OCI-LY3 (cell line): ENCODE data around the gene PIK3R6.

Experiments used
- EZH2phosphoT487 ChIP-seq: fragments of 200-600 bp; shearing (Covaris generic); IDR thresholded peaks from 2 replicates; pipeline ENCODE4 v1.6.1; 2018; ENCODE audit warnings: antibody characterized with exemption, mixed run types, low read depth
- TF ChIP-seq, protein P1 (sequence below): fragments of 200-600, 300-600 bp; sonication (generic); IDR thresholded peaks from 2 replicates; pipeline ENCODE4 v1.5.1; 2014; ENCODE audit warnings: antibody characterized with exemption, low read length, low read depth

DNA sequence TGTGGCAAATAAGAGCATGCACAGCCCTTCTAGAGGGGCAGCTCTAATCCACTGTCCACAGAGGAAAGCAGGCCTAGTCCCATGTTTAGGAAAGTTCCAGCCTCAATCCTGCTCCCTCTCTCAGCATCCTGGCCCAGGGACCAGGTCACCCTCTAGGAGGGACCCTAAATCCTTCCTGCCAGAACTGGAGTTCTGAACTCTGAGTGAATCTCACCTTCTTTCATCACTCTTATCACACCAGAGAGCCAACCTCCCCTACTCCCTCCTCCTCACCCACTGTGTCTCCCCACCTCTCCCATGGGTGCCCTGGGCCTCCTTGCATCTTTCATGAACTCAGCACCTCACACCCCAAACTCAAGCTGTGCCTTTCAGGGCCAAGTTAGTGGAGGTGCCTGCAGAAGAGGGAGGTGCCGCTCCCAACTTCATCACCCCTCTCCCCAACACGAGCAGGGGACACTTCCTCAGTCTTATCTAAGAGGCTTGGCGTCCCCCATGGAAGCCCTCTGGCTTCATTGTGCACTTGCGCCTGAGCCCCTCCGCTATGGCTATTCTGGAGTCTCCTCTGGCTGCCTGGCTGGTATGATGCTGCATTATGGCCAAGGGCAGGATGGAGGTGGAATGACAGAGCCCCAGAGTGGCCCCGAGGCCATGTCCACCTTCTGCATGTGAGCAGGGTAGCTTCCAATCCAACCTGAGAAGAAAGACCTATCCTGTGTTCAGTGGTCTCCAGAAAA lies 31.7 kb downstream of the PIK3R6 start:
- TF ChIP-seq, protein P1, sequence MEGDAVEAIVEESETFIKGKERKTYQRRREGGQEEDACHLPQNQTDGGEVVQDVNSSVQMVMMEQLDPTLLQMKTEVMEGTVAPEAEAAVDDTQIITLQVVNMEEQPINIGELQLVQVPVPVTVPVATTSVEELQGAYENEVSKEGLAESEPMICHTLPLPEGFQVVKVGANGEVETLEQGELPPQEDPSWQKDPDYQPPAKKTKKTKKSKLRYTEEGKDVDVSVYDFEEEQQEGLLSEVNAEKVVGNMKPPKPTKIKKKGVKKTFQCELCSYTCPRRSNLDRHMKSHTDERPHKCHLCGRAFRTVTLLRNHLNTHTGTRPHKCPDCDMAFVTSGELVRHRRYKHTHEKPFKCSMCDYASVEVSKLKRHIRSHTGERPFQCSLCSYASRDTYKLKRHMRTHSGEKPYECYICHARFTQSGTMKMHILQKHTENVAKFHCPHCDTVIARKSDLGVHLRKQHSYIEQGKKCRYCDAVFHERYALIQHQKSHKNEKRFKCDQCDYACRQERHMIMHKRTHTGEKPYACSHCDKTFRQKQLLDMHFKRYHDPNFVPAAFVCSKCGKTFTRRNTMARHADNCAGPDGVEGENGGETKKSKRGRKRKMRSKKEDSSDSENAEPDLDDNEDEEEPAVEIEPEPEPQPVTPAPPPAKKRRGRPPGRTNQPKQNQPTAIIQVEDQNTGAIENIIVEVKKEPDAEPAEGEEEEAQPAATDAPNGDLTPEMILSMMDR: no peak
- no peak for TF ChIP-seq EZH2phosphoT487
